ENCODE measurements around the gene NEK10.

- TF ChIP-seq CTCF (conservative IDR thresholded peaks at IDR 0.05) (no peak), ZFX (IDR thresholded peaks at IDR 0.05) (no peak)
These were observed 19.4 kb downstream of the NEK10 start for GRCh38 chr3:27349832-27350231.

All from C4-2B (cell line).